ENCODE results near the gene SLC9A3. TPM values are rescaled to one million over a fixed set of nuclear protein-coding genes. Genes with fewer than 3 reads are reported as not detected.
A peak's percentile ranks its signal among the peaks of the same experiment; 100 is the strongest.

SLC9A3 gene
- polyA plus RNA-seq, 3 donors, result 0.31 to 0.42 (median 0.36) TPM

- Histone ChIP-seq H3K36me3 (replicated peaks in 1 of 2; ENCODE audit: control insufficient read depth in 1 of 2, insufficient read depth in 2 of 2, low read length in 2 of 2) (no peaks in the 10 kb centered on the region), H3K4me3 (replicated peaks in 1 of 3; ENCODE audit: low read depth in 2 of 3, low read length in 3 of 3) (no peak overlapping the region), H3K4me1 (ENCODE audit: control insufficient read depth in 1 of 2, insufficient read depth in 2 of 2, low read length in 2 of 2) (no peaks in the 10 kb centered on the region), H2AFZ (ENCODE audit: insufficient read depth, low read depth, low read length, poor library complexity, severe bottlenecking) (no peak overlapping the region), H4K20me1 (ENCODE audit: insufficient read depth, low read length) (no peaks in the 10 kb centered on the region), H3K79me2 (ENCODE audit: insufficient read depth, low read length) (no peaks in the 10 kb centered on the region), H3K9me3 (replicated peaks in 1 of 2; ENCODE audit: control insufficient read depth in 1 of 2, insufficient read depth in 1 of 2, low read length in 2 of 2) (no peaks in the 10 kb centered on the region), H3K9ac (ENCODE audit: insufficient read depth, low read length, poor library complexity, severe bottlenecking) (no peak overlapping the region), H3K27me3 (ENCODE audit: control insufficient read depth in 2 of 2, insufficient read depth in 2 of 2, low read length in 2 of 2) (peaks cover 0 to 46% of the 10 kb centered on the region in 2 donors), H3K27ac (ENCODE audit: low read depth in 1 of 2, low read length in 2 of 2) (no peak overlapping the region), H3K4me2 (replicated peaks; ENCODE audit: extremely low read depth, low read length, poor library complexity, severe bottlenecking) (no peak overlapping the region)
- intact Hi-C loops (cut with micrococcal nuclease), result no loop called here
- peaks cover 38 to 71% (median 38%) of the 10 kb centered on the region in 3 donors for H3K27me3 Mint-ChIP-seq (ENCODE audit: low read depth in 3 of 3)
- no peak overlapping the region for H3K27ac Mint-ChIP-seq
- peaks cover 0 to 7% (median 4%) of the 10 kb centered on the region in 7 donors for H3K9me3 Mint-ChIP-seq
- H3K4me3 Mint-ChIP-seq, result peak overlapping the region in 1 of 2 donors; percentile 37
- TF ChIP-seq CTCF (IDR thresholded peaks at IDR 0.05), result no peak
- DNase-seq, result no peak
- 87% methylated on average over 9 of the region's 12 CpGs for WGBS (ENCODE audit: insufficient coverage)
- H3K36me3 Mint-ChIP-seq, result no peaks in the 10 kb centered on the region
- H3K4me1 Mint-ChIP-seq, result peaks cover 3% of the 10 kb centered on the region
Observed at GRCh38 chr5:514101-514485, 10.2 kb downstream of the SLC9A3 start.

GRCh38 chr5:513216-514100 is 10.8 kb downstream of the SLC9A3 start:
- H2AFZ ChIP-seq (ENCODE audit: insufficient read depth, low read depth, low read length, poor library complexity, severe bottlenecking), result no peak overlapping the region
- no peak overlapping the region for H3K4me2 ChIP-seq (replicated peaks; ENCODE audit: extremely low read depth, low read length, poor library complexity, severe bottlenecking)
- H3K9ac ChIP-seq (ENCODE audit: insufficient read depth, low read length, poor library complexity, severe bottlenecking), result no peak overlapping the region
- Mint-ChIP-seq H3K4me1 (peaks cover 3% of the 10 kb centered on the region), H3K27me3 (ENCODE audit: low read depth in 3 of 3) (peaks cover 35 to 69% (median 37%) of the 10 kb centered on the region in 3 donors), H3K4me3 (peak overlapping the region in 1 of 2 donors; percentile 46), H3K36me3 (no peaks in the 10 kb centered on the region), H3K27ac (peak overlapping the region in 1 of 7 donors; percentile 15), H3K9me3 (peaks cover 0 to 8% (median 4%) of the 10 kb centered on the region in 7 donors)
- H3K4me3 ChIP-seq (replicated peaks in 1 of 3; ENCODE audit: low read depth in 2 of 3, low read length in 3 of 3), result no peak overlapping the region
- 43% methylated on average over 17 of the region's 31 CpGs for WGBS (ENCODE audit: insufficient coverage)
- intact Hi-C loops (cut with micrococcal nuclease), result no loop called here
- H3K9me3 ChIP-seq (replicated peaks in 1 of 2; ENCODE audit: control insufficient read depth in 1 of 2, insufficient read depth in 1 of 2, low read length in 2 of 2), result no peaks in the 10 kb centered on the region
- no peak for DNase-seq
- no peak for TF ChIP-seq CTCF (IDR thresholded peaks at IDR 0.05)
- peaks cover 0 to 40% of the 10 kb centered on the region in 2 donors for H3K27me3 ChIP-seq (ENCODE audit: control insufficient read depth in 2 of 2, insufficient read depth in 2 of 2, low read length in 2 of 2)
- H4K20me1 ChIP-seq (ENCODE audit: insufficient read depth, low read length), result no peaks in the 10 kb centered on the region
- H3K27ac ChIP-seq (ENCODE audit: low read depth in 1 of 2, low read length in 2 of 2), result no peak overlapping the region
- no peaks in the 10 kb centered on the region for H3K79me2 ChIP-seq (ENCODE audit: insufficient read depth, low read length)
- no peaks in the 10 kb centered on the region for H3K4me1 ChIP-seq (ENCODE audit: control insufficient read depth in 1 of 2, insufficient read depth in 2 of 2, low read length in 2 of 2)
- H3K36me3 ChIP-seq (replicated peaks in 1 of 2; ENCODE audit: control insufficient read depth in 1 of 2, insufficient read depth in 2 of 2, low read length in 2 of 2), result no peaks in the 10 kb centered on the region
